ENCODE data around the gene PROZ.

Gene PROZ

DNA sequence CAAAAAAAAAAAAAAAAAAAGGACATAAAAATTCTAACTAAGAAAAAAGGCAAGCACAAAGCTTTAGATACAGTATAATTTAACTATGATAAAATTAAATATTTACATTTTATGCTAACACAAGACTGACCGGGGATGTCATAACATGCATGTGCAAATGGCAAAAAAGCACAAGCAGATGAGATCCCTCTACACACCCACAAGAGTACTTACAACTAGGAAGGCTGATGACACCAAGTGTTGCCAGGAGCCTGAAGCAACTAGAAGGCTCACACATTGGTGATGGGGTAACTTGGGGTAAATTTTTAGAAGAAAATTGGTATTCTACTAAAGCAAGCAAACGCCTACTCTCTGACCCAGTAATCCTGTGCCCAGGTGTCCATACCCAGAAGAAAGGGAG is 43.4 kb downstream of the PROZ start:
- no peak overlapping the region for H3K4me3 ChIP-seq (ENCODE audit: low read depth, low read length)
- TF ChIP-seq, protein P1, sequence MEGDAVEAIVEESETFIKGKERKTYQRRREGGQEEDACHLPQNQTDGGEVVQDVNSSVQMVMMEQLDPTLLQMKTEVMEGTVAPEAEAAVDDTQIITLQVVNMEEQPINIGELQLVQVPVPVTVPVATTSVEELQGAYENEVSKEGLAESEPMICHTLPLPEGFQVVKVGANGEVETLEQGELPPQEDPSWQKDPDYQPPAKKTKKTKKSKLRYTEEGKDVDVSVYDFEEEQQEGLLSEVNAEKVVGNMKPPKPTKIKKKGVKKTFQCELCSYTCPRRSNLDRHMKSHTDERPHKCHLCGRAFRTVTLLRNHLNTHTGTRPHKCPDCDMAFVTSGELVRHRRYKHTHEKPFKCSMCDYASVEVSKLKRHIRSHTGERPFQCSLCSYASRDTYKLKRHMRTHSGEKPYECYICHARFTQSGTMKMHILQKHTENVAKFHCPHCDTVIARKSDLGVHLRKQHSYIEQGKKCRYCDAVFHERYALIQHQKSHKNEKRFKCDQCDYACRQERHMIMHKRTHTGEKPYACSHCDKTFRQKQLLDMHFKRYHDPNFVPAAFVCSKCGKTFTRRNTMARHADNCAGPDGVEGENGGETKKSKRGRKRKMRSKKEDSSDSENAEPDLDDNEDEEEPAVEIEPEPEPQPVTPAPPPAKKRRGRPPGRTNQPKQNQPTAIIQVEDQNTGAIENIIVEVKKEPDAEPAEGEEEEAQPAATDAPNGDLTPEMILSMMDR (IDR thresholded peaks at IDR 0.05; ENCODE audit: insufficient read depth, low read depth, low read length, missing control alignments), result no peak
- no peak for DNase-seq (ENCODE audit: low read depth)

DNA sequence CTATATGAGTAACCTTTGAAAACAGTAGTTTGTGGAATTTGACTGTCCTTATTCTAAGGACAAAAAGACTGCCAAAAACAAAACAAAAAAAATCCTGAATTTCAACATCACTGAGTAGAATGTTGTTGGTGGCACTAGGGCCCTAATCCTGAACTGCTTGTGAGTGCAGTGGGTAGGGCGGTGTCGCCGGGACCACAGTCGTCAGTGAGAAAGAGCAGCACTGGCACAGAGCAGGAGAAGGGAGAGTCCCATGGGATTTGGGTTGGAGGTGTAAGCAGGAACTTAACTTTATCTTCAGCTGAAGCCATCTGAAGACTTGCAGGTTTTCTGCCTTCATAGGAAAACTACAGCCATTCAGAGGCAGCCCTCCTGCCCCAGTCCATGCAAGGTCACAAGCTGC is 44.5 kb downstream of the PROZ start:
- TF ChIP-seq, protein P1 (IDR thresholded peaks at IDR 0.05; ENCODE audit: insufficient read depth, low read depth, low read length, missing control alignments), result no peak
- no peak overlapping the region for H3K4me3 ChIP-seq (ENCODE audit: low read depth, low read length)
- no peak for DNase-seq (ENCODE audit: low read depth)

DNA sequence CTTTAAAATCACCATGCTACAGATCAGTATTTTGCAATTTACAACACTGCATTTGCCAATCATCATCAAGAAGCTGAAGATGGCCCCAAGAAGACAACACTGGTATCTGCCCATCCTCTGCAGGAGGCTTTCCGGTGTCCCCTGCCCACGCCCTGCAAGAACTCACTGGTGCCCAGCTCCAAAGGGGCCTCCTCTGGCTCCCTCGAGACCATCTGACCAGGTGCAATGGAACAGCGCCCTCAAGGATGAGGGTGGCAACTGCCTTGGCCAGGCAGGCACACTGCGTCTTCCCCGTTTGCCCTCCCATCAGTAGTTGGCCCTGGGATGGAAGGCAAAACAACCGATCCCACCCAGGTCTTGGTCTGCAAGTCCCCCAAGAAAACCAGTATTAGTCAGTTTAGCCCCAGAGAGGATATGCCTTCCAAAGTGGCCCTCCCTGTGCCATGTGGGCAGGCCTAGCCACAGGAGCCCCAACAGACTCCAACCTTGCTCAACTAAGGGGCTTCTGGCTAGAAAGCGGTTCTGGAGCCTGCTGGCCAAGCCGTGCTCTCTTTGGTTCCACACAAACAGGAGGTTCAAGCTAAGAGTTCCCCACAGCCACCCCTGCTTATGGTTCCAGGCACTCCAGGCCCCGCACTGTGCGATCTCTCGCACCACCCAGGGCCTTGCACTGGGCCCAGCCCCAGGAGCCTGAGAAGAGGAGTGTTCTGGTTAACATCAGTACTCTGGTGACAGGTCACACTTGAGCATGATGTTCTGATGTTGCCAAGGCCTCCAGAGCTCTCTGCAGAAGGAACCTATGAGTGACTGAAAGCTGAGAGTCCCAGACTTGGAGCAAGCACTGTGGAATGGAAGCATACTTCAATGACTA is 45.3 kb downstream of the PROZ start:
- H3K4me3 ChIP-seq (ENCODE audit: low read depth, low read length), result no peak overlapping the region
- no peak for DNase-seq (ENCODE audit: low read depth)
- TF ChIP-seq, protein P1 (IDR thresholded peaks at IDR 0.05; ENCODE audit: insufficient read depth, low read depth, low read length, missing control alignments), result no peak

DNA sequence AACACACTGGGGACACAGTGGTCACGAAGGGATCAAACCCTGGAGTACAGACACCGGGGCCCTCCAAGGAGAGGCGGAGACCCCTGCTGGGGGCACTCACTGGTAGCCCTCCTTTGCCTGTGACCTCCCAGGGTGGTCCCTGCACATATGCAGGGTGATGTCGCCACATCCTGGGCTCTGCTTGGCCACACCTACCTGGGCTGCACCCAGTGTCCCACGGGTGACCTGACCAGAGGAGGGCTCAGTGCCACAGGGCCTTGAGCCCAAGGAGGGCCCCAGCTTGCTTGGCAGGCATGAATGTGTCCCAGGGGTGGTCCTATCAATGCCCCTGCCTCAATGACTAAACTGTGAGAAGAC is 45.9 kb downstream of the PROZ start:
- H3K4me3 ChIP-seq (ENCODE audit: low read depth, low read length), result no peak overlapping the region
- DNase-seq (ENCODE audit: low read depth), result no peak
- TF ChIP-seq, protein P1 (IDR thresholded peaks at IDR 0.05; ENCODE audit: insufficient read depth, low read depth, low read length, missing control alignments), result no peak

DNA sequence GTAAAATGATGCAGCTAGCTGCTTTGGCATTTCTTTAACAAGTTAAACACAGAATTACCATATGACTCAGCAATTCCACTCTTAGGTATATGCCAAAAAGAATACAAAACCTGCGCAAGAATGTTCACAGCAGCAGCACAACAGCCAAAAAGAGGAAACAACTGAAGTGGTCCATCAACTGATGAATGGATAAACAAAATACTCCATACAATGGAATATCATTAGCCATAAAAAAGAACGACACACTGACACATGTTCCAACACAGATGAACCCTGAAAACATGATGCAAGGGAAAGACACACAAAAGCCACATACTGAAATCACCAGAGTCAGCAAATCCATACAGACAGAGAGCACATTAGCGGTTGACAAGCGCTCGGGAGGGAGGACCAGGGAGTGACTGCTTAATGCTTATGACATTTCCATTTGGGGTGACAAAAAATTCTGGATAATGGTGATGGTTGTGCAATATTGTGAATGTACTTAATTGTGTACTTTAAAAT is 47.0 kb downstream of the PROZ start:
- no peak overlapping the region for H3K4me3 ChIP-seq (ENCODE audit: low read depth, low read length)
- TF ChIP-seq, protein P1 (IDR thresholded peaks at IDR 0.05; ENCODE audit: insufficient read depth, low read depth, low read length, missing control alignments), result no peak
- DNase-seq (ENCODE audit: low read depth), result no peak

DNA sequence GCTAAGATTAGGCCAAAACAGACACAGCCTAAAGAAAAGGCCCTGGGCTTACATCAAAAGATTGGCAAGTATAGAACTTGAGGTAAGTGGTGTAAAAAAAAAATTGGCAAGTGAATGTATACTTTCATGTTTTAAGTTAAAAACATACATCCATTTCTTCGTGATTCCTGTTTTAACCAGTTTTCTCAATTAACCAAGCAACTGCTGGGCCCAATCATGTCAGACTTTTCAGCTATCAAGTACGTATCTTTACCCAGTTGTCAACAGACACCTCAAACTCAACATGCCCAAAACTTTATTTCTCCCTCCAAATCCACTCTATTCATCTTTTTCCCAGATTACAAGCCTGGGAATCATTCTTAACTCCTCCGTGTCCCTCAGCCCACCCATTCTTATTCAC is 49.0 kb downstream of the PROZ start:
- TF ChIP-seq, protein P1 (IDR thresholded peaks at IDR 0.05; ENCODE audit: insufficient read depth, low read depth, low read length, missing control alignments), result no peak
- DNase-seq (ENCODE audit: low read depth), result no peak
- H3K4me3 ChIP-seq (ENCODE audit: low read depth, low read length), result peak overlapping the region; percentile 79
